PC-9 (cell line): ENCODE results near the gene NQO2. TPM values are rescaled to one million over a fixed set of nuclear protein-coding genes. Genes with fewer than 3 reads are reported as not detected.

ENCODE experiments used
- BruUV-seq: library from RNA; stranded (reverse); fragments of 400-500 nt; replicated peaks from 2 replicates; lab custom pipeline; 2021; lab: Mats Ljungman, UMichigan
- CTCF ChIA-PET: fragments of 300-600 bp; sonication (Branson Sonifier 250); formaldehyde crosslinking; loops from one replicate; lab custom pipeline; 2022; ENCODE audit warnings: antibody characterized with exemption; lab: Charles Lee
- POLR2A ChIA-PET: fragments of 300-600 bp; sonication (Branson Sonifier 250); formaldehyde crosslinking; loops from one replicate; lab custom pipeline; 2022; ENCODE audit warnings: antibody characterized with exemption; ENCODE audit not compliant: unreplicated experiment; lab: Charles Lee
- DNase-seq, 2 experiments: peaks; one replicate each; pipeline versions ENCODE4 v3.0.0 to v3.0.0-alpha.2; 2015 to 2022; ENCODE audit warnings: mixed read lengths in 1 of 2
- H2AFZ ChIP-seq: fragments of 200-600 bp; sonication (generic); 2 replicates; pipeline ENCODE4 v1.8.1; 2017; ENCODE audit warnings: antibody characterized with exemption
- H3F3A ChIP-seq: fragments of 200-600 bp; sonication (generic); 2 replicates; pipeline ENCODE4 v1.8.1; 2017; ENCODE audit warnings: antibody characterized with exemption, mild to moderate bottlenecking, low read depth; ENCODE audit not compliant: insufficient read depth
- H3K27ac ChIP-seq: fragments of 200-600 bp; sonication (generic); 2 replicates; pipeline ENCODE4 v1.6.1; 2016; ENCODE audit warnings: mixed run types
- H3K27me3 ChIP-seq: fragments of 200-600 bp; sonication (generic); 2 replicates; pipeline ENCODE4 v1.6.1; 2016; ENCODE audit warnings: low read depth, mixed run types; ENCODE audit not compliant: insufficient read depth
- H3K36me3 ChIP-seq: fragments of 200-600 bp; sonication (generic); 2 replicates; pipeline ENCODE4 v1.6.1; 2016; ENCODE audit warnings: low read depth, mixed run types
- H3K4me1 ChIP-seq: fragments of 200-600 bp; sonication (generic); replicated peaks from 2 replicates; pipeline ENCODE4 v1.6.1; 2016; ENCODE audit warnings: mixed run types; ENCODE audit not compliant: insufficient read depth
- H3K4me2 ChIP-seq: fragments of 200-600 bp; sonication (generic); 2 replicates; pipeline ENCODE4 v1.6.1; 2017; ENCODE audit warnings: mixed run types
- H3K4me3 ChIP-seq: fragments of 200-600 bp; sonication (generic); 2 replicates; pipeline ENCODE4 v1.6.1; 2016; ENCODE audit warnings: mixed run types
- H3K79me2 ChIP-seq: fragments of 200-600 bp; sonication (generic); 2 replicates; pipeline ENCODE4 v1.6.1; 2017; ENCODE audit warnings: low read depth, mixed run types
- H3K9me2 ChIP-seq: fragments of 200-600 bp; sonication (generic); 2 replicates; pipeline ENCODE4 v1.8.1; 2017; ENCODE audit warnings: mild to moderate bottlenecking; ENCODE audit not compliant: insufficient read depth
- H3K9me3 ChIP-seq: fragments of 200-600 bp; sonication (generic); 2 replicates; pipeline ENCODE4 v1.8.1; 2016; ENCODE audit warnings: low read depth; ENCODE audit not compliant: insufficient read depth
- H4K20me1 ChIP-seq: fragments of 200-600 bp; sonication (generic); 2 replicates; pipeline ENCODE4 v1.8.1; 2017; ENCODE audit not compliant: insufficient read depth
- EZH2 ChIP-seq: fragments of 200-600 bp; sonication (generic); IDR thresholded peaks from 2 replicates; pipeline ENCODE4 v1.8.0; 2017; ENCODE audit warnings: antibody characterized with exemption, low read depth
- intact Hi-C: fragments of 100-400 bp; cut with micrococcal nuclease; formaldehyde crosslinking; loops from one replicate; pipeline ENCODE4 v1.10.0; 2022; ENCODE audit not compliant: unreplicated experiment
- total RNA-seq: library from RNA; stranded (reverse); gene quantifications from 2 replicates; pipeline ENCODE4 v1.2.3, GENCODE V29; 2021
- TF ChIP-seq, protein P1 (sequence below): fragments of 200-600 bp; sonication (generic); conservative IDR thresholded peaks from 2 replicates; pipeline ENCODE4 v1.6.1; 2017; ENCODE audit warnings: mixed run types, antibody characterized with exemption, mild to moderate bottlenecking, moderate library complexity

The NQO2 gene
- total RNA-seq, 1 experiment from 2014 or later: 82.9 TPM

DNA sequence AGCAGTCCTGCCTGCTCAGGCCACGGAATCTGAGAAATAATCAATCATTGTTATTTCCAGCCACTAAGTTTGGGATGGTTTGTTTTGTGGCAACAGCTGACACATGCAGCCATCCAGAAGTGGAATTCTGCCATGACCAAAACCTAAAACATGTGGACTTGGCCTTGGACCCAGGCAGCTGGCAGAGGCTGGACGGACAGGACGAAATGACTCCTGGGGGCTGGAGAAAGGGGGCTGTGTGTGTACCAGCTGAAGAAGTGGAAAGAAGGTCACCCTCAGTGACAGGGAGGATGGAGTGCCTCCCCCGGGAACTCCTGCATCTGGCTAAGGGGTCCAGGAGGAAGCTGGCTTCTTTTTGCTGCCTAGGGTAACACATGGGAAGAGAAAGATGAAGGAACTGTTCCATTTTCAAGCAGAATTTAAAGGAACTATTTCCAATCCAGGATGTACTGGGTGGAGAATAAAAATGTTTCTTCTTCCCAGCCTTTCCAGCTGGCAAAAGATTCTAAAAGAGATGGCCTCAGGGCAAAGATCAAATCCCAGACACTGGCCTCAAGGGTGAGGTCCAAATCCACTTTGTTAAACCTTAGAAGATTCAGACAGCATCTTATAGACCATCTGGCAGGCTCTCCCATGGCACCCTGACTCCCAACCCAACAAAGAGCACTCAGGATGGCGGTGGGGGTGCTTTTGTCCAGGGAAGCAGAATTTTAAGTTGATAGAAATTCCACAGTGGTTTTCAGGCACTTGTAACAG, 42.6 kb upstream of the NQO2 start:
- H3K9me3 ChIP-seq: no peaks in the 10 kb centered on the region
- BruUV-seq: no TSS peak
- ChIA-PET CTCF (no interaction called here), POLR2A (no interaction called here)
- H3K9me2 ChIP-seq: no peaks in the 10 kb centered on the region
- peaks cover 3% of the 10 kb centered on the region; the same call in 1 of the 2 replicates for H3K36me3 ChIP-seq
- H3K4me2 ChIP-seq: no peak overlapping the region
- intact Hi-C loops: no loop called here
- 0 out of 2 replicates have a peak, but pooled peaks cover 3% of the 10 kb centered on the region for H3F3A ChIP-seq
- no peak for DNase-seq
- H3K4me1 ChIP-seq: no peaks in the 10 kb centered on the region
- no peaks in the 10 kb centered on the region; the same call in 1 of the 2 replicates for H3K79me2 ChIP-seq
- TF ChIP-seq, protein P1, sequence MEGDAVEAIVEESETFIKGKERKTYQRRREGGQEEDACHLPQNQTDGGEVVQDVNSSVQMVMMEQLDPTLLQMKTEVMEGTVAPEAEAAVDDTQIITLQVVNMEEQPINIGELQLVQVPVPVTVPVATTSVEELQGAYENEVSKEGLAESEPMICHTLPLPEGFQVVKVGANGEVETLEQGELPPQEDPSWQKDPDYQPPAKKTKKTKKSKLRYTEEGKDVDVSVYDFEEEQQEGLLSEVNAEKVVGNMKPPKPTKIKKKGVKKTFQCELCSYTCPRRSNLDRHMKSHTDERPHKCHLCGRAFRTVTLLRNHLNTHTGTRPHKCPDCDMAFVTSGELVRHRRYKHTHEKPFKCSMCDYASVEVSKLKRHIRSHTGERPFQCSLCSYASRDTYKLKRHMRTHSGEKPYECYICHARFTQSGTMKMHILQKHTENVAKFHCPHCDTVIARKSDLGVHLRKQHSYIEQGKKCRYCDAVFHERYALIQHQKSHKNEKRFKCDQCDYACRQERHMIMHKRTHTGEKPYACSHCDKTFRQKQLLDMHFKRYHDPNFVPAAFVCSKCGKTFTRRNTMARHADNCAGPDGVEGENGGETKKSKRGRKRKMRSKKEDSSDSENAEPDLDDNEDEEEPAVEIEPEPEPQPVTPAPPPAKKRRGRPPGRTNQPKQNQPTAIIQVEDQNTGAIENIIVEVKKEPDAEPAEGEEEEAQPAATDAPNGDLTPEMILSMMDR: no peak
- TF ChIP-seq EZH2: no peak
- no peak overlapping the region for H2AFZ ChIP-seq
- H4K20me1 ChIP-seq: no peaks in the 10 kb centered on the region
- no peaks in the 10 kb centered on the region for H3K27me3 ChIP-seq
- H3K4me3 ChIP-seq: no peak overlapping the region
- H3K27ac ChIP-seq: no peak overlapping the region

DNA sequence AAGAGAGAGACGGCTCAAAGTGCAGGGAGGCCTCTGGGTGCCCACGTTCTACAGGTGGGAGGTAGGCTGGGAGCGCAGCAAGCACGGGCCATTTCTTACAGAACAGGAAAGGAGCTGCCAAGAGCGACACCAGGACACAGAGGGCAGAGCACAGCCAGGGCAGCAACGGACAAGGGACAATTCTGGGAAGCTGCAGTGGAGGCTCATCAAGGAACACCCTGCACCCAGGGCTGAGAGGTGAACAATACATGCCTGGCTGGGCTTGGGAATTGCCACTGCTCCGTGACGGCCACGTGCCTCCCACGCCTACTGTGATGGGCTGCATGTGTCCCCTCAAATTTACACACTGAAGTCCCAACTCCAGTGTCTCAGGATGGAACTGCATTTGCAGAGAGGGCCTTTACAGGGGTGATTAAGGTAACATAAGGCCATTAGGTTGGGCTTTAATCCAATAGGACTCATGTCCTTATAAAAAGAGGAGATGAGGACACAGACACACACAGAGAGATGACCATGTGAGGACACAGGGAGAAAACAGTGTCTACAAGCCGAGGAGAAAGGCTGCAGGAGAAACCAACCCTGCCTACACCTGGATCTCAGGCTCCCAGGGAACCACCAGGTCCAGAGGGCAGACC, 41.9 kb upstream of the NQO2 start:
- Histone ChIP-seq H3K27ac (no peak overlapping the region), H3K9me2 (no peaks in the 10 kb centered on the region), H3F3A (0 out of 2 replicates have a peak, but pooled peaks cover 3% of the 10 kb centered on the region), H4K20me1 (no peaks in the 10 kb centered on the region), H3K4me1 (no peaks in the 10 kb centered on the region), H3K4me2 (no peak overlapping the region), H3K79me2 (no peaks in the 10 kb centered on the region; the same call in 1 of the 2 replicates), H3K9me3 (no peaks in the 10 kb centered on the region), H2AFZ (no peak overlapping the region), H3K36me3 (no peaks in the 10 kb centered on the region), H3K4me3 (no peak overlapping the region), H3K27me3 (no peaks in the 10 kb centered on the region)
- ChIA-PET CTCF (no interaction called here), POLR2A (no interaction called here)
- intact Hi-C loops: no loop called here
- DNase-seq: no peak
- BruUV-seq: no TSS peak
- no peak for TF ChIP-seq EZH2
- TF ChIP-seq, protein P1: no peak

DNA sequence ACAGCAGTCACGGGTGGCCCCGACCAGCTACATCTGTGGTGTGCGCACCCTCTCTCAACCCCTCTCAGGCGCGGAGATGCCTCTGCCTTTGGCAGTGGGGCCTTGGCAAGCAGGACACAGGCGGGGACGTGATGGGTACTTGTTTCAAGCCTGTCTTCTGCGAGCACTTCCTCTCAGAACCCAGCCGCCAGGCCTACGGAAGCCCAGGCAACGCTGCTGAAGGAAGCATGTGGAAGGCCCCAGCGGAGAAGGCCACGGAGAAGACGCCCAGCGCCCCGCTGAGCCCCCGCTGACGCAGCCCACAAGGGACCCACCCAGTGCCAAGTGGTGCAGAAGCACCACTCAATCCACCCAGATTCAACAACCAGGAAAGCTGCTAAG, 41.4 kb upstream of the NQO2 start:
- Histone ChIP-seq H3K4me3 (no peak overlapping the region), H3K9me3 (no peaks in the 10 kb centered on the region), H3K27me3 (no peaks in the 10 kb centered on the region), H3K36me3 (no peaks in the 10 kb centered on the region), H3K4me2 (no peak overlapping the region), H3K27ac (no peak overlapping the region), H4K20me1 (no peaks in the 10 kb centered on the region), H3K4me1 (no peaks in the 10 kb centered on the region), H3K9me2 (no peaks in the 10 kb centered on the region), H3F3A (0 out of 2 replicates have a peak, but pooled peaks cover 3% of the 10 kb centered on the region), H2AFZ (no peak overlapping the region), H3K79me2 (peaks cover 3% of the 10 kb centered on the region; the same call in 1 of the 2 replicates)
- intact Hi-C loops: no loop called here
- ChIA-PET CTCF (no interaction called here), POLR2A (no interaction called here)
- BruUV-seq: no TSS peak
- no peak for TF ChIP-seq EZH2
- TF ChIP-seq, protein P1: no peak
- no peak for DNase-seq
